ENCODE results near the gene SOD1. TPM values are rescaled to one million over a fixed set of nuclear protein-coding genes. Genes with fewer than 3 reads are reported as not detected.

The SOD1 gene
- total and polyA plus RNA-seq, 2 of the 13 experiments (the other 11 are each of a cell fraction or from before 2014, with no cell fraction given): 317 to 537 TPM

DNA sequence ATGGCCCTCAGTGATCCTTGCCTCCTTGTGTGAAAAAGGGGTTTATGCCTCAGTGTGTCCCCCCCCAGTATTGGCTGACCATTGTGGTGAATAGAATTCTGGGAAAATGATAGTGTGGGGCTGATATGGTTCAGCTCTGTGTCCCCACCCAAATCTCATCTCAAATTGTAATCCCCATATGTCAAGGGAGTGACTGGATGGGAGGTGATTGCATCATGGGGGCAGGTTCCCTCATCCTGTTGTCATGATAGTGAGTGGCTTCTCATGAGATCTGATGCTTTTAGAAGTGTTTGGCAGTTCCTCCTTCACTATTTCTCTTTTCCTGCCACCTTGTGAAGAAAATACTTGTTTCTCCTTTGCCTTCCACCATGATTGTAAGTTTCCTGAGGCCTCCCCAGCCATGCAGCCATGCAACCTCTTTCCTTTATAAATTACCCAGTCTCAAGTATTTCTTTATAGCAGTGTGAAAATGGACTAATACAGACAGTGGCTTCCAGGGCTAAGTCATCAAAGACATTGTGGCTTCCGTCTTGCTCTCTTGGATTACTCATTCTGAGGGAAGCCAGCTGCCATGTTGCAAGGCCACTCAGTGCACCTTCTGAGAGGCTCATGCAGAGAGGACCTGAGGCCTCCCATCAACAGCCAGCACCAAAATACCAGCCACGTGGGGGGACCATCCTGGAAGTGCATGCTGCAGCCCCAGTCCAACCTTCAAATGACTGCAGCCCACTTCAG lies 40.6 kb upstream of the SOD1 start:
- Histone ChIP-seq H2AFZ (ENCODE audit: low read length) (no peak overlapping the region), H3K27ac (ENCODE audit: extremely low read length, insufficient read depth, low read length) (no peak overlapping the region), H3K36me3 (replicated peaks in 1 of 2; ENCODE audit: control insufficient read depth in 1 of 2, insufficient read depth in 2 of 2, low read length in 2 of 2) (no peaks in the 10 kb centered on the region), H3K9me3 (ENCODE audit: low read length) (no peaks in the 10 kb centered on the region), H3K4me2 (ENCODE audit: low read depth, low read length) (no peak overlapping the region), H3K4me1 (ENCODE audit: insufficient read depth, low read length) (peaks cover 1% of the 10 kb centered on the region), H4K20me1 (ENCODE audit: insufficient read depth, low read length) (no peaks in the 10 kb centered on the region), H3K79me2 (ENCODE audit: insufficient read depth, low read length) (no peaks in the 10 kb centered on the region), H3K9ac (ENCODE audit: insufficient read depth, low read depth, low read length) (no peak overlapping the region), H3K4me3 (replicated peaks in 1 of 3; ENCODE audit: insufficient read depth in 1 of 3, low read depth in 2 of 3, low read length in 3 of 3) (no peak overlapping the region), H3K27me3 (ENCODE audit: control insufficient read depth in 1 of 2, insufficient read depth in 2 of 2, low read length in 2 of 2) (no peaks in the 10 kb centered on the region; a peak in 1 of 5 replicates)
- no peak for DNase-seq (ENCODE audit: low spot score)
- no TSS peak for BruUV-seq (replicated peaks)
- POLR2A ChIA-PET: no interaction called here
- intact Hi-C loops (cut with micrococcal nuclease; ENCODE audit: unreplicated experiment) (no loop called here), in situ Hi-C loops (cut with HindIII; ENCODE audit: extremely low pct_ligation_motif_present, low pct_unique_long_range_greater_than_20kb) (no loop called here)
- TF ChIP-seq ZNF343 (CRISPR knock-in tag; IDR thresholded peaks at IDR 0.05) (no peak), ZNF234 (CRISPR knock-in tag; conservative IDR thresholded peaks at IDR 0.05) (no peak), CEBPB (IDR thresholded peaks at IDR 0.05; ENCODE audit: borderline replicate concordance, low read depth, low read length) (peak; percentile 18; the same call in 1 of the 2 replicates), ZNF790 (CRISPR knock-in tag; IDR thresholded peaks at IDR 0.05; ENCODE audit: borderline replicate concordance) (no peak), AHDC1 (CRISPR knock-in tag; IDR thresholded peaks at IDR 0.05; ENCODE audit: borderline replicate concordance) (no peak), IRX3 (CRISPR knock-in tag; IDR thresholded peaks at IDR 0.05; ENCODE audit: borderline replicate concordance, low read depth) (no peak), ATF7 (IDR thresholded peaks at IDR 0.05) (0 out of 2 replicates have a peak, but pooled peaks have one; percentile 4), ATF7 (CRISPR knock-in tag; IDR thresholded peaks at IDR 0.05) (no peak), KAT8 (CRISPR knock-in tag; IDR thresholded peaks at IDR 0.05) (no peak), ZNF18 (CRISPR knock-in tag; IDR thresholded peaks at IDR 0.05; ENCODE audit: insufficient replicate concordance) (no peak)
- TF ChIP-seq, protein P1, sequence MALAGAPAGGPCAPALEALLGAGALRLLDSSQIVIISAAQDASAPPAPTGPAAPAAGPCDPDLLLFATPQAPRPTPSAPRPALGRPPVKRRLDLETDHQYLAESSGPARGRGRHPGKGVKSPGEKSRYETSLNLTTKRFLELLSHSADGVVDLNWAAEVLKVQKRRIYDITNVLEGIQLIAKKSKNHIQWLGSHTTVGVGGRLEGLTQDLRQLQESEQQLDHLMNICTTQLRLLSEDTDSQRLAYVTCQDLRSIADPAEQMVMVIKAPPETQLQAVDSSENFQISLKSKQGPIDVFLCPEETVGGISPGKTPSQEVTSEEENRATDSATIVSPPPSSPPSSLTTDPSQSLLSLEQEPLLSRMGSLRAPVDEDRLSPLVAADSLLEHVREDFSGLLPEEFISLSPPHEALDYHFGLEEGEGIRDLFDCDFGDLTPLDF (CRISPR knock-in tag; IDR thresholded peaks at IDR 0.05): no peak
- TF ChIP-seq, protein P2, sequence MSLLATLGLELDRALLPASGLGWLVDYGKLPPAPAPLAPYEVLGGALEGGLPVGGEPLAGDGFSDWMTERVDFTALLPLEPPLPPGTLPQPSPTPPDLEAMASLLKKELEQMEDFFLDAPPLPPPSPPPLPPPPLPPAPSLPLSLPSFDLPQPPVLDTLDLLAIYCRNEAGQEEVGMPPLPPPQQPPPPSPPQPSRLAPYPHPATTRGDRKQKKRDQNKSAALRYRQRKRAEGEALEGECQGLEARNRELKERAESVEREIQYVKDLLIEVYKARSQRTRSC (CRISPR knock-in tag; IDR thresholded peaks at IDR 0.05; ENCODE audit: low read depth): no peak
- 36% methylated on average over 2 of the region's 2 CpGs for WGBS (ENCODE audit: low lambda C conversion rate)
- FAIRE-seq: no peak
- CTCF ChIA-PET (ENCODE audit: low intra/inter-chr PET ratio, low total read pairs): no interaction called here
- no peak for ATAC-seq
